Thyroid gland (tissue), 4 donors: ENCODE measurements around the gene SMNDC1.

Experiments
- CTCF ChIP-seq, 6 experiments: fragments of 200-600 bp in 3 of 6; fragments of 450-650 bp in 3 of 6; sonication (generic) in 3 of 6; IDR thresholded peaks; one replicate each; pipeline ENCODE4 v1.5.1; 2016 to 2019; ENCODE audit warnings: antibody characterized with exemption in 6 of 6, mild to moderate bottlenecking in 2 of 6, inconsistent platforms in 1 of 6, moderate library complexity in 1 of 6
- POLR2A ChIP-seq, 2 donors: fragments of 450-650 bp; IDR thresholded peaks; one replicate each; pipeline ENCODE4 v1.6.1; 2017; ENCODE audit warnings: antibody characterized with exemption in 2 of 2, mild to moderate bottlenecking in 2 of 2, moderate library complexity in 1 of 2

DNA sequence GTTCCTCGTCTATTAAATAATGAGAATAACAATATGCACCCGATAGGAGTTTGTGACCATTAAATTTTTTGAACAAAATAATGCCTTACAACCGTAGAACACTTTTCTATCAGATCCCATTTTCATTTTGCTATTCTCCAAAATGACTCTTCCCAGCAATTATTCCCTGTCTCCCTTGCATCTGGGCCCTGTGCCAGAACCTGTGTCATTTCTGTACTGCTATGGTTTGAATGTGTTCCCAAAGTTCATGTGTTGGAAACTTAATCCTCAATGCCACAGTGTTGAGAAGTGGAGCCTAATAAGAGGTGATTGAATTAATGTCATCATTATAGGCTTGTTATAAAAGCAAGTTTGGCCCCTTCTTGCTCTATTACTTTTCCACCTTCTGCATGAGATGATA lies 33.2 kb upstream of the SMNDC1 start:
- no peak for TF ChIP-seq CTCF (IDR thresholded peaks at IDR 0.05)
- no peak for TF ChIP-seq POLR2A (IDR thresholded peaks at IDR 0.05)
